COLO668 (cell line): ENCODE measurements around the gene PRKCH.
"Not testable (repeated sequence)": the region's sequence is repeated elsewhere in the genome, so short reads cannot be mapped to it uniquely, and the experiment has no call there.

Source experiments
- DNase-seq: peaks from one replicate; lab custom pipeline; 2025; ENCODE audit not compliant: unreplicated experiment; lab: John Stamatoyannopoulos, UW

The PRKCH gene

GRCh38 chr14:61388976-61389576, 67.7 kb downstream of the PRKCH start:
- DNase-seq: no peak

- DNase-seq: no peak
Observed at GRCh38 chr14:61391119-61391518, 69.7 kb downstream of the PRKCH start.

- DNase-seq: no peak
Observed at GRCh38 chr14:61392297-61392696, 70.9 kb downstream of the PRKCH start.

- DNase-seq: no peak
Observed at GRCh38 chr14:61394542-61394941, 73.2 kb downstream of the PRKCH start.

- no peak for DNase-seq
Observed at GRCh38 chr14:61395115-61395725, 73.8 kb downstream of the PRKCH start.

GRCh38 chr14:61396279-61396678, 74.9 kb downstream of the PRKCH start:
- no peak for DNase-seq

GRCh38 chr14:61396694-61397093, 75.3 kb downstream of the PRKCH start:
- no peak for DNase-seq

GRCh38 chr14:61397615-61398014, 76.2 kb downstream of the PRKCH start:
- DNase-seq: no peak

GRCh38 chr14:61398221-61398620, 76.8 kb downstream of the PRKCH start:
- DNase-seq: no peak

- DNase-seq: no peak
Observed at GRCh38 chr14:61399365-61399764, 78.0 kb downstream of the PRKCH start.

GRCh38 chr14:61401461-61401860, 80.1 kb downstream of the PRKCH start:
- no peak for DNase-seq

- no peak for DNase-seq
Observed at GRCh38 chr14:61403411-61403810, 82.0 kb downstream of the PRKCH start.

GRCh38 chr14:61404637-61405036, 83.3 kb downstream of the PRKCH start:
- DNase-seq: no peak

GRCh38 chr14:61406198-61406597, 84.8 kb downstream of the PRKCH start:
- DNase-seq: no peak

GRCh38 chr14:61406675-61407074, 85.3 kb downstream of the PRKCH start:
- no peak for DNase-seq

- no peak for DNase-seq
Observed at GRCh38 chr14:61408498-61408897, 87.1 kb downstream of the PRKCH start.

- no peak for DNase-seq
Observed at GRCh38 chr14:61409782-61410181, 88.4 kb downstream of the PRKCH start.

- DNase-seq: not testable (repeated sequence)
Observed at GRCh38 chr14:61415934-61416333, 94.6 kb downstream of the PRKCH start.

- no peak for DNase-seq
Observed at GRCh38 chr14:61416591-61416990, 95.2 kb downstream of the PRKCH start.

- no peak for DNase-seq
Observed at GRCh38 chr14:61417141-61417540, 95.8 kb downstream of the PRKCH start.

- DNase-seq: no peak
Observed at GRCh38 chr14:61417883-61418455, 96.6 kb downstream of the PRKCH start.

GRCh38 chr14:61418746-61419145, 97.4 kb downstream of the PRKCH start:
- DNase-seq: no peak

GRCh38 chr14:61419201-61419600, 97.8 kb downstream of the PRKCH start:
- no peak for DNase-seq
